ENCODE results near the gene STK40.

STK40 gene

DNA sequence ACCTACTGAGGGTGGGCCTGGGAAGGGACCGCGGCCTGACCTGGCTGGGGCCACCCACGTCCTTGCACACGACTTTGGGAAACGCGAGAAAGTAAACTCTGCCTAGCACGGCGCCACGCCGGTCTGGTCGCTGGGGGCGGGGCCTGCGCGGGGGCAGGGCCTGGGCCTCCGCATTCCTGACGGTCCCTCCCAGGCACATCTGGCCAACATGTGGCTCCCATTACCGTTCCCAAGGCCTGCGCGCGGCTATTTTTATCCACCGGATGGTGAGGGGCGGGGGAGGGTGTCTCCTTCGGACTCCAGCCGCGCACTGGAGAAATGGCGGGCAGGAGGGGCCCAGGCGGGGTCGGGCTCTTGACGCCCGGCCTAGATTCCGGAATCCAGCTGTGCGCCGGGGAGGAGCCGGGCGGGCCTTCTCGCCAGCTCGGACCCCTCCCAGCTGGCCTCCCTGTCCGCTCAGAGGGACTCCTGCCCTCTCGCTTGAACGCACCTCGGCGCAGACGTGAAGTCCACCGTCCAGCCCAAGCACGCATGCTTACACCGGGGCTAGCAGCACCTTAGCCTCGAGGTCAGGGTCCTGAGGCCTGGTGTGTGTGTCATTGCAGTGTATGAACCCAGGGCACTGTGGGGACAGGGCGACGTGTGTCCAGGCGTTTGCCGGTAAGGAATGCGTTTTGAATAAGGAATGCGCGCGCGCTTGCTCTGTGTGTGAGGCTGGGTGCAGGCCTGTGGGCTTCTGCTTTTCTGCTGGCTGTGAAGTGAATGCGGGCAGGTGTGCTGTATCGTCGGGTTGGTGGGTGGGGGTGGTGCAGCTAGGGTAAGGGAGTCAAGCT is 64.4 kb downstream of the STK40 start:
- peaks cover 2% of the 10 kb centered on the region for H3K9me3 ChIP-seq (ENCODE audit: insufficient read depth, low read depth, low read length)

GRCh38 chr1:36320767-36321118 is 65.0 kb downstream of the STK40 start:
- Histone ChIP-seq H3K4ac (ENCODE audit: low read depth, low read length) (no peak overlapping the region), H2AK5ac (ENCODE audit: low read length) (no peak overlapping the region)

More for the DNA sequence above, 64.4 kb downstream of the STK40 start:
- Histone ChIP-seq H3K27me3 (ENCODE audit: insufficient read depth, low read length) (no peaks in the 10 kb centered on the region), H3K14ac (ENCODE audit: low read length) (peak overlapping the region; percentile 25), H2BK5ac (ENCODE audit: low read depth, low read length, poor library complexity) (no peak overlapping the region), H3K4ac (ENCODE audit: low read depth, low read length) (no peak overlapping the region), H3K79me1 (ENCODE audit: low read length) (peaks cover 23% of the 10 kb centered on the region), H2BK120ac (ENCODE audit: insufficient read depth, low read length, poor library complexity) (peak overlapping the region; percentile 31), H3K23ac (ENCODE audit: low read length) (no peak overlapping the region), H3K27ac (ENCODE audit: low read depth, low read length) (peak overlapping the region; percentile 42), H3K36me3 (ENCODE audit: control insufficient read depth in 1 of 2, insufficient read depth in 2 of 2, low read length in 2 of 2) (peaks cover 2 to 8% of the 10 kb centered on the region in 2 experiments), H4K8ac (ENCODE audit: low read depth, low read length) (peak overlapping the region; percentile 39), H3K9ac (ENCODE audit: low read length) (no peak overlapping the region), H2AFZ (ENCODE audit: insufficient read depth, low read length, poor library complexity) (peak overlapping the region; percentile 40), H4K12ac (ENCODE audit: low read depth, low read length) (peak overlapping the region; percentile 22), H4K91ac (ENCODE audit: low read depth, low read length) (peak overlapping the region; percentile 38), H3K4me1 (ENCODE audit: control insufficient read depth in 1 of 2, insufficient read depth in 2 of 2, low read length in 2 of 2) (peaks cover 31 to 36% of the 10 kb centered on the region in 2 experiments), H2AK5ac (ENCODE audit: low read length) (peak overlapping the region; percentile 27), H3K4me2 (ENCODE audit: low read length) (peak overlapping the region; percentile 80), H3K18ac (ENCODE audit: low read length) (peak overlapping the region; percentile 47), H3K79me2 (ENCODE audit: control insufficient read depth, insufficient read depth, low read length, poor library complexity) (peaks cover 8% of the 10 kb centered on the region), H2BK12ac (ENCODE audit: low read length) (no peak overlapping the region), H3K4me3 (ENCODE audit: low read depth, low read length) (peak overlapping the region; percentile 62)
- DNase-seq: peak; percentile 99
- no CpG with 5 or more reads among the region's 59 CpGs for WGBS (ENCODE audit: extremely low coverage, insufficient coverage, insufficient read length)

DNA sequence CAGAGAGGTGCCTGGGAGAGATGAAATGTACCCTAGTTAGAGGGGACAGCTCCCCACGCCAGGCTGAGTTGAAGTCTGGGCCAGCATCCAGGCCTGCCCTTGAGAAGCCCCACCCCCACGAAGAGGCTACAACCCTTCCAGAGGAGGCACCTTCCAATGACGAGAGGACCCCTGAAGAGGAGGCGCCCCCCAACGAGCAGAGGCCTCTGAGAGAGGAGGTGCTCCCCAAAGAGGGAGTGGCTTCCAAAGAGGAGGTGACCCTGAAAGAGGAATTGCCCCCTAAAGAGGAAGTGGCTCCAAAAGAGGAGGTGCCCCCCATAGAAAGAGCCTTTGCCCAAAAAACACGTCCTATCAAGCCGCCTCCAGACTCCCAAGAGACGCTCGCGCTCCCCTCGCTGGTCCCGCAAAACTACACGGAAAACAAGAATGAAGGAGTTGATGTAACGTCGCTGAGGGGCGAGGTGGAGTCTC is 65.4 kb downstream of the STK40 start:
- Histone ChIP-seq H2AFZ (ENCODE audit: insufficient read depth, low read length, poor library complexity) (no peak overlapping the region), H2AK5ac (ENCODE audit: low read length) (no peak overlapping the region), H3K79me2 (ENCODE audit: control insufficient read depth, insufficient read depth, low read length, poor library complexity) (peaks cover 8% of the 10 kb centered on the region), H2BK12ac (ENCODE audit: low read length) (no peak overlapping the region), H3K4me1 (ENCODE audit: control insufficient read depth in 1 of 2, insufficient read depth in 2 of 2, low read length in 2 of 2) (peaks cover 31 to 36% of the 10 kb centered on the region in 2 experiments), H4K91ac (ENCODE audit: low read depth, low read length) (no peak overlapping the region), H3K4ac (ENCODE audit: low read depth, low read length) (no peak overlapping the region), H3K36me3 (ENCODE audit: control insufficient read depth in 1 of 2, insufficient read depth in 2 of 2, low read length in 2 of 2) (peaks cover 3 to 8% of the 10 kb centered on the region in 2 experiments), H3K9ac (ENCODE audit: low read length) (no peak overlapping the region), H4K8ac (ENCODE audit: low read depth, low read length) (peak overlapping the region; percentile 39), H3K27me3 (ENCODE audit: insufficient read depth, low read length) (no peaks in the 10 kb centered on the region), H3K18ac (ENCODE audit: low read length) (peak overlapping the region; percentile 47), H4K12ac (ENCODE audit: low read depth, low read length) (peak overlapping the region; percentile 22), H3K9me3 (ENCODE audit: insufficient read depth, low read depth, low read length) (peaks cover 2% of the 10 kb centered on the region), H2BK5ac (ENCODE audit: low read depth, low read length, poor library complexity) (no peak overlapping the region), H3K27ac (ENCODE audit: low read depth, low read length) (peak overlapping the region; percentile 6), H3K4me3 (ENCODE audit: low read depth, low read length) (peak overlapping the region; percentile 62), H2BK120ac (ENCODE audit: insufficient read depth, low read length, poor library complexity) (no peak overlapping the region), H3K14ac (ENCODE audit: low read length) (peak overlapping the region; percentile 25), H3K23ac (ENCODE audit: low read length) (no peak overlapping the region), H3K4me2 (ENCODE audit: low read length) (peak overlapping the region; percentile 80), H3K79me1 (ENCODE audit: low read length) (peaks cover 23% of the 10 kb centered on the region)
- WGBS (ENCODE audit: extremely low coverage, insufficient coverage, insufficient read length): no CpG with 5 or more reads among the region's 16 CpGs
- DNase-seq: peak in 1 of 2 donors; percentile 10

More at GRCh38 chr1:36320767-36321118, 65.0 kb downstream of the STK40 start:
- Histone ChIP-seq H2AFZ (ENCODE audit: insufficient read depth, low read length, poor library complexity) (peak overlapping the region; percentile 40), H3K14ac (ENCODE audit: low read length) (peak overlapping the region; percentile 25), H3K9me3 (ENCODE audit: insufficient read depth, low read depth, low read length) (peaks cover 2% of the 10 kb centered on the region), H3K36me3 (ENCODE audit: control insufficient read depth in 1 of 2, insufficient read depth in 2 of 2, low read length in 2 of 2) (peaks cover 3 to 8% of the 10 kb centered on the region in 2 experiments), H2BK5ac (ENCODE audit: low read depth, low read length, poor library complexity) (no peak overlapping the region), H3K79me1 (ENCODE audit: low read length) (peaks cover 23% of the 10 kb centered on the region), H3K4me3 (ENCODE audit: low read depth, low read length) (peak overlapping the region; percentile 62), H3K18ac (ENCODE audit: low read length) (peak overlapping the region; percentile 47), H4K91ac (ENCODE audit: low read depth, low read length) (peak overlapping the region; percentile 21), H2BK12ac (ENCODE audit: low read length) (no peak overlapping the region), H3K4me1 (ENCODE audit: control insufficient read depth in 1 of 2, insufficient read depth in 2 of 2, low read length in 2 of 2) (peaks cover 31 to 36% of the 10 kb centered on the region in 2 experiments), H3K4me2 (ENCODE audit: low read length) (peak overlapping the region; percentile 80), H2BK120ac (ENCODE audit: insufficient read depth, low read length, poor library complexity) (no peak overlapping the region), H3K79me2 (ENCODE audit: control insufficient read depth, insufficient read depth, low read length, poor library complexity) (peaks cover 8% of the 10 kb centered on the region), H4K8ac (ENCODE audit: low read depth, low read length) (peak overlapping the region; percentile 39), H3K27ac (ENCODE audit: low read depth, low read length) (peak overlapping the region; percentile 6), H3K23ac (ENCODE audit: low read length) (no peak overlapping the region), H3K27me3 (ENCODE audit: insufficient read depth, low read length) (no peaks in the 10 kb centered on the region), H3K9ac (ENCODE audit: low read length) (no peak overlapping the region), H4K12ac (ENCODE audit: low read depth, low read length) (peak overlapping the region; percentile 22)
- DNase-seq: no peak
- WGBS (ENCODE audit: extremely low coverage, insufficient coverage, insufficient read length): no CpG with 5 or more reads among the region's 23 CpGs

- H3K36me3 ChIP-seq (ENCODE audit: control insufficient read depth in 1 of 2, insufficient read depth in 2 of 2, low read length in 2 of 2): peaks cover 11 to 12% of the 10 kb centered on the region in 2 experiments
- H3K18ac ChIP-seq (ENCODE audit: low read length): no peak overlapping the region
- H3K79me1 ChIP-seq (ENCODE audit: low read length): peaks cover 5% of the 10 kb centered on the region
- no peak overlapping the region for H3K4me2 ChIP-seq (ENCODE audit: low read length)
- H3K9me3 ChIP-seq (ENCODE audit: insufficient read depth, low read depth, low read length): peaks cover 2% of the 10 kb centered on the region
- DNase-seq: no peak
- WGBS (ENCODE audit: extremely low coverage, insufficient coverage, insufficient read length): no CpG with 5 or more reads among the region's 7 CpGs
- H4K91ac ChIP-seq (ENCODE audit: low read depth, low read length): no peak overlapping the region
- H4K12ac ChIP-seq (ENCODE audit: low read depth, low read length): no peak overlapping the region
- no peak overlapping the region for H3K4ac ChIP-seq (ENCODE audit: low read depth, low read length)
- no peak overlapping the region for H2BK120ac ChIP-seq (ENCODE audit: insufficient read depth, low read length, poor library complexity)
- H3K79me2 ChIP-seq (ENCODE audit: control insufficient read depth, insufficient read depth, low read length, poor library complexity): peaks cover 3% of the 10 kb centered on the region
- no peak overlapping the region for H2AK5ac ChIP-seq (ENCODE audit: low read length)
- no peak overlapping the region for H3K27ac ChIP-seq (ENCODE audit: low read depth, low read length)
- no peak overlapping the region for H2AFZ ChIP-seq (ENCODE audit: insufficient read depth, low read length, poor library complexity)
- H3K14ac ChIP-seq (ENCODE audit: low read length): no peak overlapping the region
- no peak overlapping the region for H3K23ac ChIP-seq (ENCODE audit: low read length)
- no peak overlapping the region for H3K9ac ChIP-seq (ENCODE audit: low read length)
- H3K4me3 ChIP-seq (ENCODE audit: low read depth, low read length): no peak overlapping the region
- peaks cover 13 to 16% of the 10 kb centered on the region in 2 experiments for H3K4me1 ChIP-seq (ENCODE audit: control insufficient read depth in 1 of 2, insufficient read depth in 2 of 2, low read length in 2 of 2)
- H3K27me3 ChIP-seq (ENCODE audit: insufficient read depth, low read length): no peaks in the 10 kb centered on the region
- no peak overlapping the region for H2BK5ac ChIP-seq (ENCODE audit: low read depth, low read length, poor library complexity)
- H4K8ac ChIP-seq (ENCODE audit: low read depth, low read length): no peak overlapping the region
- H2BK12ac ChIP-seq (ENCODE audit: low read length): no peak overlapping the region
Observed at GRCh38 chr1:36309397-36309796, 76.3 kb downstream of the STK40 start.

Measured in trophoblast cell (in vitro differentiated cells and primary cell).